Gastroesophageal sphincter (tissue), 4 donors: ENCODE results near the gene MOK. TPM values are rescaled to one million over a fixed set of nuclear protein-coding genes. Genes with fewer than 3 reads are reported as not detected.

Experiments used
- ATAC-seq: fragments of 150-250 bp; one replicate; pipeline ENCODE4 v1.9.1; 2016; ENCODE audit warnings: mild to moderate bottlenecking, moderate library complexity
- H3K27ac ChIP-seq, 4 donors: fragments of 200-600 bp; sonication (generic) in 3 of 4; 1 replicate in 3 of 4; 2 replicates in 1 of 4; pipeline ENCODE4 v1.5.1; 2016 to 2019
- H3K27me3 ChIP-seq: fragments of 200-600 bp; sonication (generic); one replicate; pipeline ENCODE4 v1.5.1; 2019
- H3K36me3 ChIP-seq, 2 donors: fragments of 200-600 bp; sonication (generic); one replicate each; pipeline ENCODE4 v1.5.1; 2019; ENCODE audit warnings: control low read depth in 1 of 2
- H3K4me1 ChIP-seq, 3 donors: fragments of 200-600 bp; sonication (generic); 1 replicate in 2 of 3; 2 replicates in 1 of 3; pipeline ENCODE4 v1.5.1; 2016 to 2019; ENCODE audit warnings: control low read depth in 2 of 3
- H3K4me3 ChIP-seq, 2 donors: fragments of 200-600 bp; sonication (generic); one replicate each; pipeline ENCODE4 v1.5.1; 2019; ENCODE audit warnings: mild to moderate bottlenecking in 1 of 2, moderate library complexity in 1 of 2
- H3K9me3 ChIP-seq, 3 donors: fragments of 200-600 bp; sonication (generic); one replicate each; pipeline ENCODE4 v1.5.1; 2017 to 2019; ENCODE audit warnings: control low read depth in 2 of 3
- EP300 ChIP-seq: sonication (generic); formaldehyde crosslinking; IDR thresholded peaks from one replicate; pipeline ENCODE4 v1.6.1; 2017; ENCODE audit warnings: antibody characterized with exemption, mild to moderate bottlenecking
- POLR2A ChIP-seq, 2 donors: fragments of 450-650 bp; IDR thresholded peaks; one replicate each; pipeline ENCODE4 v1.6.1; 2017; ENCODE audit warnings: antibody characterized with exemption in 2 of 2, mild to moderate bottlenecking in 2 of 2, moderate library complexity in 1 of 2
- POLR2AphosphoS5 ChIP-seq: sonication (generic); formaldehyde crosslinking; IDR thresholded peaks from one replicate; pipeline ENCODE4 v1.6.1; 2017; ENCODE audit warnings: antibody characterized with exemption
- WGBS, 2 donors: methylation state at CpG; one replicate each; pipeline ENCODE4 v1.1.5; 2018; ENCODE audit warnings: low coverage in 1 of 2; 5-methylcytosine and 5-hydroxymethylcytosine counted together
- total RNA-seq, 4 donors: library from RNA; depleted of rRNA; stranded (reverse); fragments of >200 nt; gene quantifications; one replicate each; pipeline ENCODE4 v1.1.0, GENCODE V29; 2016
- TF ChIP-seq, protein P1 (sequence below), 4 experiments: fragments of 200-600 bp in 2 of 4; fragments of 450-650 bp in 2 of 4; sonication (generic) in 1 of 4; IDR thresholded peaks; one replicate each; pipeline ENCODE4 v1.5.1; 2017 to 2019; ENCODE audit warnings: antibody characterized with exemption in 4 of 4, mild to moderate bottlenecking in 2 of 4, moderate library complexity in 2 of 4

MOK gene
- total RNA-seq, 4 donors from 2014 or later, result 10.6 to 15.4 (median 10.7) TPM

- no peak for ATAC-seq
- H3K9me3 ChIP-seq, result no peaks in the 10 kb centered on the region
- H3K4me1 ChIP-seq, result peaks cover 0 to 25% (median 6%) of the 10 kb centered on the region in 3 donors
- no peak overlapping the region for H3K27ac ChIP-seq
- TF ChIP-seq, protein P1, sequence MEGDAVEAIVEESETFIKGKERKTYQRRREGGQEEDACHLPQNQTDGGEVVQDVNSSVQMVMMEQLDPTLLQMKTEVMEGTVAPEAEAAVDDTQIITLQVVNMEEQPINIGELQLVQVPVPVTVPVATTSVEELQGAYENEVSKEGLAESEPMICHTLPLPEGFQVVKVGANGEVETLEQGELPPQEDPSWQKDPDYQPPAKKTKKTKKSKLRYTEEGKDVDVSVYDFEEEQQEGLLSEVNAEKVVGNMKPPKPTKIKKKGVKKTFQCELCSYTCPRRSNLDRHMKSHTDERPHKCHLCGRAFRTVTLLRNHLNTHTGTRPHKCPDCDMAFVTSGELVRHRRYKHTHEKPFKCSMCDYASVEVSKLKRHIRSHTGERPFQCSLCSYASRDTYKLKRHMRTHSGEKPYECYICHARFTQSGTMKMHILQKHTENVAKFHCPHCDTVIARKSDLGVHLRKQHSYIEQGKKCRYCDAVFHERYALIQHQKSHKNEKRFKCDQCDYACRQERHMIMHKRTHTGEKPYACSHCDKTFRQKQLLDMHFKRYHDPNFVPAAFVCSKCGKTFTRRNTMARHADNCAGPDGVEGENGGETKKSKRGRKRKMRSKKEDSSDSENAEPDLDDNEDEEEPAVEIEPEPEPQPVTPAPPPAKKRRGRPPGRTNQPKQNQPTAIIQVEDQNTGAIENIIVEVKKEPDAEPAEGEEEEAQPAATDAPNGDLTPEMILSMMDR (IDR thresholded peaks at IDR 0.05), result no peak
- TF ChIP-seq POLR2A (IDR thresholded peaks at IDR 0.05), result no peak
- TF ChIP-seq EP300, result no peak
- TF ChIP-seq POLR2AphosphoS5, result no peak
- H3K4me3 ChIP-seq, result no peak overlapping the region
- 50 to 77% methylated on average over 1 to 3 of the region's 8 CpGs for WGBS, 2 donors
- peaks cover 0 to 59% of the 10 kb centered on the region in 2 donors for H3K36me3 ChIP-seq
- no peaks in the 10 kb centered on the region for H3K27me3 ChIP-seq
Measured at GRCh38 chr14:102212356-102212755, 92.6 kb downstream of the MOK start.

- Histone ChIP-seq H3K4me1 (peaks cover 0 to 25% (median 6%) of the 10 kb centered on the region in 3 donors), H3K36me3 (peaks cover 0 to 65% of the 10 kb centered on the region in 2 donors), H3K27me3 (no peaks in the 10 kb centered on the region), H3K27ac (no peak overlapping the region), H3K9me3 (no peaks in the 10 kb centered on the region), H3K4me3 (no peak overlapping the region)
- no peak for TF ChIP-seq POLR2A (IDR thresholded peaks at IDR 0.05)
- TF ChIP-seq, protein P1 (IDR thresholded peaks at IDR 0.05), result no peak
- no peak for TF ChIP-seq POLR2AphosphoS5
- no peak for TF ChIP-seq EP300
- ATAC-seq, result no peak
- 92 to 95% methylated on average over 7 to 10 of the region's 12 CpGs for WGBS, 2 donors
Measured at GRCh38 chr14:102211240-102211639, 93.7 kb downstream of the MOK start.

DNA sequence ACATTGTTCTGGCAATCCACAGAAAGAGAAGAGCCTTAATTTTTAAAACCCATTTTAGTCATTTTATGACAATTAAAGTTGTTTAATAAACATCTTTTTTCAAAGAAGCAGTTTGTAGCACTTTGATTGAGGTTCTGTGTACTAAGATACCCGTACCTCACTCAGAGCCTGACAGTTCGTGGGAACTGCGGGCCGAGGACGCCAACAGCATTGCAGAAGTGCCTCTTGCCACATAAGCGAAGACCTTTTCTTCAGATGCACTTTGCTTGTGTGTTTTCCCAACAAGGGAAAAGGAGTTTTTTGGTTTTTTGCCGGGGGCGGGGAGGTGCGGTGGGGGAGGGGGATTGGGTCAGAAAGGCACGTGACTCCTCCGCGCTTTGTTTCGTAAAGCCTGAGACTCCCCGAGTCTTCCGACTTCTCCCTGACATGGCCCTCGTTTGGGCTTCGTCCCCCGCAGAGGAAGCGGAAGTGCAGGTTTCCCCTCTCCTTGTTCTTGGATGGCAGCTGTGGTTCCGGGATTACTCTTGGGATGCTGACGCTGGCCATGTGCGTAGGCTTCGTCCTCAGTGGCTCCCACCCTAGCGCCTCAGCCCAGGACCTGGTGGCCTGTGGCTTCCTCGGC is 94.4 kb downstream of the MOK start:
- WGBS, 2 donors, result 76 to 90% methylated on average over 11 to 15 of the region's 25 CpGs
- H3K27me3 ChIP-seq, result no peaks in the 10 kb centered on the region
- no peak for ATAC-seq
- H3K27ac ChIP-seq, result no peak overlapping the region
- peaks cover 0 to 18% (median 2%) of the 10 kb centered on the region in 3 donors for H3K4me1 ChIP-seq
- TF ChIP-seq EP300 (no peak), POLR2A (IDR thresholded peaks at IDR 0.05) (no peak), POLR2AphosphoS5 (no peak)
- TF ChIP-seq, protein P1 (IDR thresholded peaks at IDR 0.05), result no peak
- no peak overlapping the region for H3K4me3 ChIP-seq
- H3K36me3 ChIP-seq, result peaks cover 0 to 72% of the 10 kb centered on the region in 2 donors
- no peaks in the 10 kb centered on the region for H3K9me3 ChIP-seq

DNA sequence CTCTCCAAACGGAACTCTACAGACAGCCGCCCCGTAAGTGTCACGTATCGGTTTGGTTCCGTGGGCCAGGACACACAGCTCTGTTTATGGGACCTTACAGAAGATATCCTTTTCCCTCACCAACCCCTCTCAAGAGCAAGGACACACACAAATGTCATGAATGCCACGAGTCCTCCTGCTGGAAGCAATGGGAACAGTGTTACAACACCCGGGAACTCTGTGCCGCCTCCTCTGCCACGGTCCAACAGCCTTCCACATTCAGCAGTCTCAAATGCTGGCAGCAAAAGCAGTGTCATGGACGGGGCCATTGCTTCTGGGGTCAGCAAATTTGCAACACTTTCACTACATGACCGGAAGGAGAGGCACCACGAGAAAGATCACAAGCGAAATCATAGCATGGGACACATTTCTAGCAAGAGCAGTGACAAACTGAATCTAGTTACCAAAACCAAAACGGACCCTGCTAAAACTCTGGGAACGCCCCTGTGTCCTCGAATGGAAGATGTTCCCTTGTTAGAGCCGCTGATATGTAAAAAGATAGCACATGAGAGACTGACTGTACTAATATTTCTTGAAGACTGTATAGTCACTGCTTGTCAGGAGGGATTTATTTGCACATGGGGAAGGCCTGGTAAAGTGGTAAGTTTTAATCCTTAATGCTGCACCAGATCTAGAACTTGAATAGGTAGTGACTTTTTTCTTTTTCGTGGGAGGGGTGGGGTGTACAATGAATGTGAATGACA is 95.6 kb downstream of the MOK start:
- no peaks in the 10 kb centered on the region for H3K27me3 ChIP-seq
- ATAC-seq, result peak; percentile 29
- 75 to 92% methylated on average over 5 to 11 of the region's 19 CpGs for WGBS, 2 donors
- H3K4me1 ChIP-seq, result peaks cover 0 to 7% (median 0%) of the 10 kb centered on the region in 3 donors
- peaks cover 0 to 83% of the 10 kb centered on the region in 2 donors for H3K36me3 ChIP-seq
- TF ChIP-seq, protein P1 (IDR thresholded peaks at IDR 0.05), result no peak
- TF ChIP-seq POLR2A (IDR thresholded peaks at IDR 0.05) (no peak), EP300 (no peak), POLR2AphosphoS5 (no peak)
- no peak overlapping the region for H3K4me3 ChIP-seq
- H3K27ac ChIP-seq, result no peak overlapping the region
- H3K9me3 ChIP-seq, result no peaks in the 10 kb centered on the region
